Esophagus muscularis mucosa (tissue), 4 donors: Measurements from ENCODE around the gene THAP4. TPM values are rescaled to one million over a fixed set of nuclear protein-coding genes. Genes with fewer than 3 reads are reported as not detected.

ENCODE experiments used
- DNase-seq: peaks from one replicate; pipeline ENCODE4 v3.0.0-alpha.2; 2017; ENCODE audit errors: extremely low spot score
- H3K27ac ChIP-seq, 4 donors: fragments of 200-600 bp; sonication (generic); replicated peaks in 1 of 4; 1 replicate in 3 of 4; 2 replicates in 1 of 4; pipeline ENCODE4 v1.5.1; 2016 to 2019; ENCODE audit warnings: mild to moderate bottlenecking in 1 of 4
- H3K27me3 ChIP-seq, 4 donors: fragments of 200-600 bp; sonication (generic); one replicate each; pipeline versions ENCODE4 v1.5.1 to v1.6.0; 2016 to 2019
- H3K36me3 ChIP-seq, 4 donors: fragments of 200-600 bp; sonication (generic); one replicate each; pipeline ENCODE4 v1.5.1; 2016 to 2019
- H3K4me1 ChIP-seq, 4 donors: fragments of 200-600 bp; sonication (generic); one replicate each; pipeline ENCODE4 v1.5.1; 2016 to 2019
- H3K4me3 ChIP-seq, 4 donors: fragments of 200-600 bp; sonication (generic); 1 replicate in 2 of 4; 2 replicates in 2 of 4; pipeline ENCODE4 v1.5.1; 2016 to 2019; ENCODE audit warnings: mild to moderate bottlenecking in 4 of 4, moderate library complexity in 1 of 4
- H3K9me3 ChIP-seq, 4 donors: fragments of 200-600 bp; sonication (generic); 1 replicate in 3 of 4; 2 replicates in 1 of 4; pipeline ENCODE4 v1.5.1; 2016 to 2019
- CTCF ChIP-seq, 3 experiments: fragments of 200-600 bp in 2 of 3; fragments of 450-650 bp in 1 of 3; sonication (generic) in 2 of 3; IDR thresholded peaks; one replicate each; pipeline ENCODE4 v1.5.1; 2017 to 2019; ENCODE audit warnings: antibody characterized with exemption in 3 of 3, mild to moderate bottlenecking in 2 of 3, moderate library complexity in 1 of 3
- EP300 ChIP-seq: sonication (generic); formaldehyde crosslinking; IDR thresholded peaks from one replicate; pipeline ENCODE4 v1.6.1; 2017; ENCODE audit warnings: antibody characterized with exemption
- POLR2A ChIP-seq: fragments of 450-650 bp; IDR thresholded peaks from one replicate; pipeline ENCODE4 v1.6.1; 2017; ENCODE audit warnings: antibody characterized with exemption, moderate library complexity, mild to moderate bottlenecking, low read depth
- POLR2AphosphoS5 ChIP-seq, 2 donors: sonication (generic); formaldehyde crosslinking; IDR thresholded peaks; one replicate each; pipeline ENCODE4 v1.6.1; 2017; ENCODE audit warnings: antibody characterized with exemption in 2 of 2
- WGBS: methylation state at CpG from one replicate; pipeline ENCODE4 v1.1.5; 2018; 5-methylcytosine and 5-hydroxymethylcytosine counted together
- intact Hi-C: fragments of 100-400 bp; cut with DNase I; formaldehyde crosslinking; loops from one replicate; pipeline ENCODE4 v1.15.1; 2023
- total RNA-seq, 4 donors: library from RNA; depleted of rRNA; stranded (reverse); fragments of >200 nt; gene quantifications; one replicate each; pipeline versions ENCODE4 v1.1.0 to v1.2.1, GENCODE V29; 2016

The THAP4 gene
- total RNA-seq, 4 donors from 2014 or later = 37.0 to 69.8 (median 49.6) TPM

GRCh38 chr2:241673797-241674725 is 37.1 kb upstream of the THAP4 start:
- intact Hi-C loops = no loop called here
- Histone ChIP-seq H3K27me3 (no peaks in the 10 kb centered on the region), H3K4me3 (no peak overlapping the region), H3K27ac (no peak overlapping the region), H3K4me1 (no peaks in the 10 kb centered on the region), H3K36me3 (peaks cover 33 to 89% (median 73%) of the 10 kb centered on the region in 4 donors), H3K9me3 (no peaks in the 10 kb centered on the region)
- 79% methylated on average over 14 of the region's 21 CpGs for WGBS
- TF ChIP-seq POLR2A (no peak), POLR2AphosphoS5 (IDR thresholded peaks at IDR 0.05) (no peak), CTCF (IDR thresholded peaks at IDR 0.05) (no peak), EP300 (no peak)
- no peak for DNase-seq

GRCh38 chr2:241673189-241673663 is 36.3 kb upstream of the THAP4 start:
- Histone ChIP-seq H3K27ac (no peak overlapping the region), H3K36me3 (peaks cover 41 to 89% (median 74%) of the 10 kb centered on the region in 4 donors), H3K9me3 (no peaks in the 10 kb centered on the region), H3K4me1 (no peaks in the 10 kb centered on the region), H3K4me3 (no peak overlapping the region), H3K27me3 (no peaks in the 10 kb centered on the region)
- intact Hi-C loops = no loop called here
- TF ChIP-seq POLR2A (no peak), EP300 (no peak), POLR2AphosphoS5 (IDR thresholded peaks at IDR 0.05) (no peak), CTCF (IDR thresholded peaks at IDR 0.05) (no peak)
- DNase-seq = no peak
- WGBS = 85% methylated on average over 11 of the region's 18 CpGs

- peaks cover 48 to 89% (median 74%) of the 10 kb centered on the region in 4 donors for H3K36me3 ChIP-seq
- 94% methylated on average over 34 of the region's 42 CpGs for WGBS
- intact Hi-C loops = no loop called here
These were observed 35.6 kb upstream of the THAP4 start for GRCh38 chr2:241672243-241673188.

GRCh38 chr2:241671457-241672240 is 34.7 kb upstream of the THAP4 start:
- 86% methylated on average over 20 of the region's 31 CpGs for WGBS
- intact Hi-C loops = no loop called here
- H3K27me3 ChIP-seq = no peaks in the 10 kb centered on the region
- no peak overlapping the region for H3K4me3 ChIP-seq
- H3K4me1 ChIP-seq = no peaks in the 10 kb centered on the region
- TF ChIP-seq POLR2A (no peak), POLR2AphosphoS5 (IDR thresholded peaks at IDR 0.05) (no peak), EP300 (no peak), CTCF (IDR thresholded peaks at IDR 0.05) (no peak)
- H3K27ac ChIP-seq = no peak overlapping the region
- peaks cover 57 to 89% (median 74%) of the 10 kb centered on the region in 4 donors for H3K36me3 ChIP-seq
- no peaks in the 10 kb centered on the region for H3K9me3 ChIP-seq
- DNase-seq = no peak

More at GRCh38 chr2:241672243-241673188, 35.6 kb upstream of the THAP4 start:
- DNase-seq = no peak
- Histone ChIP-seq H3K9me3 (no peaks in the 10 kb centered on the region), H3K4me3 (no peak overlapping the region), H3K4me1 (no peaks in the 10 kb centered on the region), H3K27me3 (no peaks in the 10 kb centered on the region), H3K27ac (no peak overlapping the region)
- TF ChIP-seq POLR2A (no peak), POLR2AphosphoS5 (IDR thresholded peaks at IDR 0.05) (no peak), EP300 (no peak)
